HepG2 (cell line): Measurements from ENCODE around the gene HHIPL2. TPM values are rescaled to one million over a fixed set of nuclear protein-coding genes. Genes with fewer than 3 reads are reported as not detected.

Experiments used
- ARID5B ChIP-seq: IDR thresholded peaks from 2 replicates; pipeline ENCODE4 v1.4.0; 2020; ENCODE audit warnings: mild to moderate bottlenecking, missing genetic modification reagents
- EP300 ChIP-seq, 3 experiments: sonication (generic) in 1 of 3; formaldehyde crosslinking in 1 of 3; IDR thresholded peaks; 2 replicates each; pipeline versions ENCODE4 v1.5.1 to v1.6.1; 2011 to 2020; ENCODE audit warnings: low read depth in 2 of 3, low read length in 2 of 3, borderline replicate concordance in 1 of 3, improper control_type of control experiment in 1 of 3, mild to moderate bottlenecking in 1 of 3, missing genetic modification reagents in 1 of 3, moderate library complexity in 1 of 3
- HDAC1 ChIP-seq: sonication (generic); formaldehyde crosslinking; IDR thresholded peaks from 2 replicates; pipeline ENCODE4 v1.5.1; 2020; ENCODE audit warnings: mild to moderate bottlenecking, missing genetic modification reagents
- HOXA3 ChIP-seq: sonication (generic); formaldehyde crosslinking; IDR thresholded peaks from 2 replicates; pipeline ENCODE4 v1.5.0; 2020; ENCODE audit warnings: missing genetic modification reagents
- HOXA9 ChIP-seq: sonication (generic); formaldehyde crosslinking; IDR thresholded peaks from 2 replicates; pipeline ENCODE4 v1.8.1; 2022; ENCODE audit warnings: missing genetic modification reagents, mild to moderate bottlenecking, moderate library complexity, borderline replicate concordance
- IRF2 ChIP-seq: IDR thresholded peaks from 2 replicates; pipeline ENCODE4 v1.6.1; 2018; ENCODE audit warnings: missing genetic modification reagents, missing compliant biosample characterization
- JUN ChIP-seq: sonication (generic); formaldehyde crosslinking; IDR thresholded peaks from 2 replicates; pipeline ENCODE4 v1.4.0; 2020; ENCODE audit warnings: mild to moderate bottlenecking, missing genetic modification reagents
- POGZ ChIP-seq: sonication (generic); formaldehyde crosslinking; IDR thresholded peaks from 2 replicates; pipeline ENCODE4 v1.4.0; 2020; ENCODE audit warnings: mild to moderate bottlenecking, missing genetic modification reagents
- RARG ChIP-seq: sonication (generic); formaldehyde crosslinking; IDR thresholded peaks from 2 replicates; pipeline ENCODE4 v1.4.0; 2020; ENCODE audit warnings: low read depth, mild to moderate bottlenecking, missing genetic modification reagents
- SIX4 ChIP-seq: sonication (generic); formaldehyde crosslinking; IDR thresholded peaks from 2 replicates; pipeline ENCODE4 v1.4.0; 2020; ENCODE audit warnings: missing genetic modification reagents
- SMYD3 ChIP-seq: sonication (generic); formaldehyde crosslinking; IDR thresholded peaks from 2 replicates; pipeline ENCODE4 v1.8.1; 2023; ENCODE audit warnings: mild to moderate bottlenecking, missing genetic modification reagents
- SOX5 ChIP-seq: IDR thresholded peaks from 2 replicates; pipeline ENCODE4 v1.6.1; 2016; ENCODE audit warnings: borderline replicate concordance
- STAG1 ChIP-seq: sonication (generic); formaldehyde crosslinking; IDR thresholded peaks from 2 replicates; pipeline ENCODE4 v1.4.0; 2020; ENCODE audit warnings: missing genetic modification reagents
- TOE1 ChIP-seq: sonication (generic); formaldehyde crosslinking; IDR thresholded peaks from 2 replicates; pipeline ENCODE4 v1.4.0; 2020; ENCODE audit warnings: mild to moderate bottlenecking, missing genetic modification reagents
- ZBTB21 ChIP-seq: sonication (generic); formaldehyde crosslinking; IDR thresholded peaks from 2 replicates; pipeline ENCODE4 v1.4.0; 2020; ENCODE audit warnings: missing genetic modification reagents
- ZIK1 ChIP-seq: sonication (generic); formaldehyde crosslinking; IDR thresholded peaks from 2 replicates; pipeline ENCODE4 v1.5.0; 2020; ENCODE audit warnings: mild to moderate bottlenecking, low read depth, missing genetic modification reagents, borderline replicate concordance
- ZKSCAN8 ChIP-seq: IDR thresholded peaks from 2 replicates; pipeline ENCODE4 v1.6.1; 2016; ENCODE audit warnings: borderline replicate concordance, missing genetic modification reagents, missing compliant biosample characterization
- ZMYM4 ChIP-seq: sonication (generic); formaldehyde crosslinking; IDR thresholded peaks from 2 replicates; pipeline ENCODE4 v1.8.1; 2023; ENCODE audit warnings: mild to moderate bottlenecking, missing genetic modification reagents
- ZNF331 ChIP-seq: sonication (generic); formaldehyde crosslinking; IDR thresholded peaks from 2 replicates; pipeline ENCODE4 v1.4.0; 2020; ENCODE audit warnings: missing genetic modification reagents
- ZNF383 ChIP-seq: sonication (generic); formaldehyde crosslinking; IDR thresholded peaks from 2 replicates; pipeline ENCODE4 v1.4.0; 2020; ENCODE audit warnings: missing genetic modification reagents, mild to moderate bottlenecking, borderline replicate concordance
- ZNF441 ChIP-seq: sonication (generic); formaldehyde crosslinking; IDR thresholded peaks from 2 replicates; pipeline ENCODE4 v1.7.0; 2021; ENCODE audit warnings: missing genetic modification reagents, borderline replicate concordance
- ZNF451 ChIP-seq: sonication (generic); formaldehyde crosslinking; IDR thresholded peaks from 2 replicates; pipeline ENCODE4 v1.5.0; 2020; ENCODE audit warnings: mild to moderate bottlenecking, missing genetic modification reagents
- ZNF460 ChIP-seq: sonication (generic); formaldehyde crosslinking; IDR thresholded peaks from 2 replicates; pipeline ENCODE4 v1.5.1; 2020; ENCODE audit warnings: missing genetic modification reagents, mild to moderate bottlenecking, borderline replicate concordance
- ZNF550 ChIP-seq: sonication (generic); formaldehyde crosslinking; IDR thresholded peaks from 2 replicates; pipeline ENCODE4 v1.4.0; 2020; ENCODE audit warnings: mild to moderate bottlenecking, missing genetic modification reagents, borderline replicate concordance
- ZNF709 ChIP-seq: sonication (generic); formaldehyde crosslinking; IDR thresholded peaks from 2 replicates; pipeline ENCODE4 v1.5.0; 2020; ENCODE audit warnings: mild to moderate bottlenecking, missing genetic modification reagents
- ZNF761 ChIP-seq: sonication (generic); formaldehyde crosslinking; conservative IDR thresholded peaks from 2 replicates; pipeline ENCODE4 v1.4.0; 2020; ENCODE audit warnings: mild to moderate bottlenecking, missing genetic modification reagents
- polyA plus RNA-seq, 8 experiments: library from polyadenylated mRNA; depleted of rRNA in 3 of 8; stranded (reverse) in 7 of 8; unstranded in 1 of 8; fragments of >200 nt; fragmentation: Illumina TruSeq in 4 of 8; extraction: Trizol in 4 of 8; gene quantifications; 2 replicates each; pipeline versions ENCODE4 v1.2.1 to v1.2.3, GENCODE V29; 2011 to 2016; ENCODE audit warnings: low read depth in 4 of 8, missing spikeins in 1 of 8, mixed read lengths in 1 of 8; ENCODE audit not compliant: insufficient read depth in 1 of 8
- total RNA-seq, 5 experiments: library from RNA; depleted of rRNA; stranded (reverse); fragments of >200 nt; fragmentation: Illumina TruSeq; extraction: Trizol; gene quantifications; 2 replicates each; pipeline ENCODE4 v1.2.3, GENCODE V29; 2016; ENCODE audit warnings: low read depth in 1 of 5
- TF ChIP-seq, protein P1 (sequence below): sonication (generic); formaldehyde crosslinking; IDR thresholded peaks from 2 replicates; pipeline ENCODE4 v1.4.0; 2020; ENCODE audit warnings: missing genetic modification reagents

Gene HHIPL2
- total and polyA plus RNA-seq, 2 of the 13 experiments (the other 11 are each of a cell fraction or from before 2014, with no cell fraction given), result 0.53 to 1.3 TPM

- TF ChIP-seq SOX5 (CRISPR knock-in tag), result no peak
- TF ChIP-seq ARID5B, result peak; percentile 66
- TF ChIP-seq EP300 (IDR thresholded peaks at IDR 0.05; ENCODE audit: low read depth in 2 of 2, low read length in 2 of 2), result 0 out of 4 replicates have a peak, but pooled peaks of 1 of the 2 experiments have one; percentile 17
- no peak for TF ChIP-seq EP300 (CRISPR knock-in tag; IDR thresholded peaks at IDR 0.05; ENCODE audit: borderline replicate concordance)
- no peak; the same call in 1 of the 2 replicates for TF ChIP-seq ZNF331
- TF ChIP-seq ZBTB21 (CRISPR knock-in tag), result peak; percentile 37; the same call in 1 of the 2 replicates
- no peak for TF ChIP-seq ZNF550 (CRISPR knock-in tag)
- TF ChIP-seq HDAC1 (CRISPR knock-in tag), result no peak; the same call in 1 of the 2 replicates
- TF ChIP-seq HOXA9 (CRISPR knock-in tag), result no peak
- TF ChIP-seq JUN (CRISPR knock-in tag), result peak; percentile 78; the same call in 1 of the 2 replicates
- no peak for TF ChIP-seq ZNF383 (CRISPR knock-in tag)
- TF ChIP-seq IRF2 (CRISPR knock-in tag), result 0 out of 2 replicates have a peak, but pooled peaks have one; percentile 14
- peak; percentile 27; the same call in 1 of the 2 replicates for TF ChIP-seq HOXA3 (CRISPR knock-in tag)
- no peak for TF ChIP-seq ZNF451 (CRISPR knock-in tag)
- TF ChIP-seq, protein P1, sequence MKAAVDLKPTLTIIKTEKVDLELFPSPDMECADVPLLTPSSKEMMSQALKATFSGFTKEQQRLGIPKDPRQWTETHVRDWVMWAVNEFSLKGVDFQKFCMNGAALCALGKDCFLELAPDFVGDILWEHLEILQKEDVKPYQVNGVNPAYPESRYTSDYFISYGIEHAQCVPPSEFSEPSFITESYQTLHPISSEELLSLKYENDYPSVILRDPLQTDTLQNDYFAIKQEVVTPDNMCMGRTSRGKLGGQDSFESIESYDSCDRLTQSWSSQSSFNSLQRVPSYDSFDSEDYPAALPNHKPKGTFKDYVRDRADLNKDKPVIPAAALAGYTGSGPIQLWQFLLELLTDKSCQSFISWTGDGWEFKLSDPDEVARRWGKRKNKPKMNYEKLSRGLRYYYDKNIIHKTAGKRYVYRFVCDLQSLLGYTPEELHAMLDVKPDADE, result no peak
- peak; percentile 17; the same call in 1 of the 2 replicates for TF ChIP-seq ZNF460 (CRISPR knock-in tag)
- peak; percentile 79 for TF ChIP-seq ZMYM4 (CRISPR knock-in tag)
- peak; percentile 50; the same call in 1 of the 2 replicates for TF ChIP-seq POGZ (CRISPR knock-in tag)
- no peak for TF ChIP-seq TOE1 (CRISPR knock-in tag)
- TF ChIP-seq ZIK1, result no peak
- TF ChIP-seq ZNF441, result no peak
- TF ChIP-seq SMYD3 (CRISPR knock-in tag), result no peak
- TF ChIP-seq STAG1 (CRISPR knock-in tag), result no peak
- no peak for TF ChIP-seq ZNF761 (CRISPR knock-in tag)
- TF ChIP-seq RARG (CRISPR knock-in tag), result no peak
- TF ChIP-seq ZKSCAN8 (CRISPR knock-in tag), result no peak
- no peak for TF ChIP-seq SIX4 (CRISPR knock-in tag)
- peak; percentile 24; the same call in 1 of the 2 replicates for TF ChIP-seq ZNF709 (CRISPR knock-in tag)
Measured at GRCh38 chr1:222555992-222556615, 8.2 kb upstream of the HHIPL2 start (continued).
